HepG2 (cell line): ENCODE measurements around the gene TRIM3. TPM values are rescaled to one million over a fixed set of nuclear protein-coding genes. Genes with fewer than 3 reads are reported as not detected.

Experiments
- ARID5B ChIP-seq: IDR thresholded peaks from 2 replicates; pipeline ENCODE4 v1.4.0; 2020; ENCODE audit warnings: mild to moderate bottlenecking, missing genetic modification reagents
- BORCS8-MEF2B ChIP-seq: sonication (generic); formaldehyde crosslinking; IDR thresholded peaks from 2 replicates; pipeline ENCODE4 v1.8.0; 2022; ENCODE audit warnings: mild to moderate bottlenecking, missing genetic modification reagents
- ELF3 ChIP-seq: IDR thresholded peaks from 2 replicates; pipeline ENCODE4 v1.6.1; 2016; ENCODE audit warnings: missing genetic modification reagents, missing compliant biosample characterization
- HINFP ChIP-seq: sonication (generic); formaldehyde crosslinking; IDR thresholded peaks from 2 replicates; pipeline ENCODE4 v1.4.0; 2020; ENCODE audit warnings: low read depth, mild to moderate bottlenecking, missing genetic modification reagents
- MAFK ChIP-seq, 2 experiments: IDR thresholded peaks in 1 of 2; conservative IDR thresholded peaks in 1 of 2; 2 replicates each; pipeline ENCODE4 v1.6.1; 2011; ENCODE audit warnings: improper control_type of control experiment in 2 of 2, low read length in 2 of 2
- MYNN ChIP-seq: sonication (generic); formaldehyde crosslinking; IDR thresholded peaks from 2 replicates; pipeline ENCODE4 v1.4.0; 2020; ENCODE audit warnings: mild to moderate bottlenecking, low read depth, missing genetic modification reagents
- RBFOX2 ChIP-seq: fragments of 200-400 bp; formaldehyde crosslinking; IDR thresholded peaks from 2 replicates; pipeline ENCODE4 v1.6.1; 2017; ENCODE audit warnings: low read depth, mild to moderate bottlenecking, low read length
- SIX1 ChIP-seq: sonication (generic); formaldehyde crosslinking; IDR thresholded peaks from 2 replicates; pipeline ENCODE4 v1.4.0; 2020; ENCODE audit warnings: missing genetic modification reagents, borderline replicate concordance
- SMAD1 ChIP-seq: sonication (generic); formaldehyde crosslinking; IDR thresholded peaks from 2 replicates; pipeline ENCODE4 v1.4.0; 2020; ENCODE audit warnings: missing genetic modification reagents, low read depth, mild to moderate bottlenecking, borderline replicate concordance
- SP1 ChIP-seq, 2 experiments: fragments of 450-650 bp in 1 of 2; sonication (generic) in 1 of 2; formaldehyde crosslinking in 1 of 2; IDR thresholded peaks; 2 replicates each; pipeline versions ENCODE4 v1.4.0 to v1.6.1; 2016 to 2020; ENCODE audit warnings: missing genetic modification reagents in 1 of 2
- STAT6 ChIP-seq: sonication (generic); formaldehyde crosslinking; IDR thresholded peaks from 2 replicates; pipeline ENCODE4 v1.4.0; 2020; ENCODE audit warnings: missing genetic modification reagents, mild to moderate bottlenecking, borderline replicate concordance
- THYN1 ChIP-seq: sonication (generic); formaldehyde crosslinking; IDR thresholded peaks from 2 replicates; pipeline ENCODE4 v1.8.1; 2023; ENCODE audit warnings: low read depth, mild to moderate bottlenecking, moderate library complexity, missing genetic modification reagents, borderline replicate concordance
- ZBTB8A ChIP-seq: sonication (generic); formaldehyde crosslinking; IDR thresholded peaks from 2 replicates; pipeline ENCODE4 v1.4.0; 2020; ENCODE audit warnings: mild to moderate bottlenecking, low read depth, missing genetic modification reagents, borderline replicate concordance
- ZFX ChIP-seq: sonication (generic); formaldehyde crosslinking; IDR thresholded peaks from 2 replicates; pipeline ENCODE4 v1.4.0; 2020; ENCODE audit warnings: mild to moderate bottlenecking, low read depth, missing genetic modification reagents, moderate library complexity
- ZMAT3 ChIP-seq: sonication (generic); formaldehyde crosslinking; conservative IDR thresholded peaks from 2 replicates; pipeline ENCODE4 v1.7.0; 2021; ENCODE audit warnings: missing genetic modification reagents
- ZNF281 ChIP-seq: sonication (generic); formaldehyde crosslinking; IDR thresholded peaks from 2 replicates; pipeline ENCODE4 v1.4.0; 2020; ENCODE audit warnings: missing genetic modification reagents, borderline replicate concordance
- ZNF678 ChIP-seq: sonication (generic); formaldehyde crosslinking; IDR thresholded peaks from 2 replicates; pipeline ENCODE4 v1.4.0; 2020; ENCODE audit warnings: mild to moderate bottlenecking, missing genetic modification reagents
- ZNF83 ChIP-seq: sonication (generic); formaldehyde crosslinking; IDR thresholded peaks from 2 replicates; pipeline ENCODE4 v1.4.0; 2020; ENCODE audit warnings: missing genetic modification reagents, mild to moderate bottlenecking, borderline replicate concordance
- polyA plus RNA-seq, 8 experiments: library from polyadenylated mRNA; depleted of rRNA in 3 of 8; stranded (reverse) in 7 of 8; unstranded in 1 of 8; fragments of >200 nt; fragmentation: Illumina TruSeq in 4 of 8; extraction: Trizol in 4 of 8; gene quantifications; 2 replicates each; pipeline versions ENCODE4 v1.2.1 to v1.2.3, GENCODE V29; 2011 to 2016; ENCODE audit warnings: low read depth in 4 of 8, missing spikeins in 1 of 8, mixed read lengths in 1 of 8; ENCODE audit not compliant: insufficient read depth in 1 of 8
- total RNA-seq, 5 experiments: library from RNA; depleted of rRNA; stranded (reverse); fragments of >200 nt; fragmentation: Illumina TruSeq; extraction: Trizol; gene quantifications; 2 replicates each; pipeline ENCODE4 v1.2.3, GENCODE V29; 2016; ENCODE audit warnings: low read depth in 1 of 5

The TRIM3 gene
- total and polyA plus RNA-seq, 2 of the 13 experiments (the other 11 are each of a cell fraction or from before 2014, with no cell fraction given): 3.6 to 6.3 TPM

GRCh38 chr11:6419009-6419631 is 54.6 kb downstream of the TRIM3 start, which contains the start of gene APBB1 (continued):
- TF ChIP-seq ZNF83 (CRISPR knock-in tag) (no peak), MYNN (CRISPR knock-in tag) (no peak), ZNF678 (CRISPR knock-in tag) (no peak), RBFOX2 (peak; percentile 68), SP1 (IDR thresholded peaks at IDR 0.05) (no peak), SP1 (CRISPR knock-in tag; IDR thresholded peaks at IDR 0.05) (no peak), HINFP (CRISPR knock-in tag) (no peak), ZBTB8A (CRISPR knock-in tag) (no peak), ELF3 (CRISPR knock-in tag) (no peak), ZNF281 (peak; percentile 32; the same call in 1 of the 2 replicates), ZMAT3 (CRISPR knock-in tag) (no peak), ZFX (CRISPR knock-in tag) (no peak), MAFK (conservative IDR thresholded peaks at IDR 0.05 in 1 of 2, IDR thresholded peaks at IDR 0.05 in 1 of 2; ENCODE audit: low read length in 2 of 2) (no peak), BORCS8-MEF2B (CRISPR knock-in tag) (no peak), STAT6 (CRISPR knock-in tag) (no peak), SMAD1 (CRISPR knock-in tag) (no peak), THYN1 (CRISPR knock-in tag) (no peak), SIX1 (CRISPR knock-in tag) (no peak), ARID5B (CRISPR knock-in tag) (no peak)
